T-helper 2 cell treated with Interferon-gamma antibody and Interleukin-4, amounts not matched to agents 100 ng/mL and 5 ng/mL, for 36 hours (primary cell): ENCODE measurements around the gene MAMDC4. TPM values are rescaled to one million over a fixed set of nuclear protein-coding genes. Genes with fewer than 3 reads are reported as not detected.

Source experiments
- intact Hi-C: fragments of 100-400 bp; cut with micrococcal nuclease; formaldehyde crosslinking; loops from one replicate; pipeline ENCODE4 v1.15.1; 2023
- total RNA-seq: library from RNA; stranded (reverse); gene quantifications from 2 replicates; pipeline ENCODE4 v1.2.3, GENCODE V29; 2022

MAMDC4 gene
- total RNA-seq = 15.4 and 18.3 TPM in 2 replicates

- intact Hi-C loops = no loop called here
These were observed at the start of gene MAMDC4 for GRCh38 chr9:136851941-136852663. MAMDC4 (plus strand) TSS chr9:136852346; CDS start chr9:136852417, 71 bp downstream.

GRCh38 chr9:136803009-136803550, 49.1 kb upstream of the MAMDC4 start:
- intact Hi-C loops = loop anchor here (10.0 kb wide), 2 partner anchors 258 to 422 kb away; partner anchors contain the start of genes CYSRT1, NOTCH1, RNF208 and RNF224

GRCh38 chr9:136803551-136804508, 48.3 kb upstream of the MAMDC4 start:
- intact Hi-C loops = loop anchor here (10.0 kb wide), 2 partner anchors 259 to 421 kb away; partner anchors contain the start of genes CYSRT1, NOTCH1, RNF208 and RNF224

- intact Hi-C loops = loop anchor here (5.0 to 10.0 kb wide), 3 partner anchors 78 to 420 kb away; partner anchors contain the start of genes CYSRT1, NOTCH1, RNF208 and RNF224
These were observed 47.5 kb upstream of the MAMDC4 start for GRCh38 chr9:136804509-136805206.

GRCh38 chr9:136805207-136805740, 46.9 kb upstream of the MAMDC4 start:
- intact Hi-C loops = loop anchor here (5.0 to 10.0 kb wide), 3 partner anchors 77 to 420 kb away; partner anchors contain the start of genes CYSRT1, NOTCH1, RNF208 and RNF224

DNA sequence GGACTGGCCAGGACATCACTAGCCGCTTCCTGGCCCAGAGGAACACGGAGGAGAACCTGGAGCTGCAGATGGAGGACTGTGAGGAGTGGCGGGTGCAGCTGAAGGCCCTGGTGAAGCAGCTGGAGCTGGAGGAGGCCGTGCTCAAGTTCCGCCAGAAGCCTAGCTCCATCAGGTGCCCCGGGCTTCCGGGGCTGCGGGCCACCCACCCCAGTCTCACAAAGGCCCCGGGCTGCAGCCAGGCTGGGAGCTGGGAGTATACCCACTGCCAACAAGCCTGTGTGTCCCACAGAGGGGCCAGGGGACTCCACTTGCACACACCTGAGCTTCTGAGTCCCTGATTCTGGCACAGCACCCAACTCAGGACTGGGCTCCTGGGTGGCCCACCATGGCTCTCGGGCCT, 46.1 kb upstream of the MAMDC4 start:
- intact Hi-C loops = loop anchor here (5.0 to 10.0 kb wide), 3 partner anchors 76 to 419 kb away; partner anchors contain the start of genes CYSRT1, NOTCH1, RNF208 and RNF224

DNA sequence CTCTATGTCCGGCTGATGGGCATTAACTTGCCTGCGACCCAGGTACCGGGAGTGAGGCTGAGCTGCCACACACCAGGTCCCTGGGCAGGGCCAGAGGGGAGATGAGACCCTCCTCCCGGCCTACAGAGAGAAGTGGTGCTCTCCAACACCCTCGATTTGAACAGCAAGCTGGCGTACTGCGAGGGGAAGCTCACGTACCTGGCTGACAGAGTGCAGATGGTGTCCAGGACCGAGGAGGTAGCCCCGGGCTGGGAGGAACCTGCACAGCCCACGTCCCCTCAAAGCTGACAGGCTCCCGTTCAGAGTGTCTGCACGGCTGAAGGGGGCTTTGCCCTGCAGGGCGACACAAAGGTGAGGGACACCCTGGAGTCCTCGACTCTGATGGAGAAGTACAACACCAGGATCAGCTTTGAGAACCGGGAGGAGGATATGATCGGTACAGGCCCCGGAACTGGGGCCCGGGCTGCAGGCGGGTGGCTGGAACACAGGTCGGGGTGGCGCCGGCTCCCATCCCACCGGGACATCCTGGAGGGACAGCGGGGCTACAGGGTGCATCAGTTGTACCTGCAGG, 45.4 kb upstream of the MAMDC4 start:
- intact Hi-C loops = loop anchor here (5.0 to 10.0 kb wide), 3 partner anchors 76 to 418 kb away; partner anchors contain the start of genes CYSRT1, NOTCH1, RNF208 and RNF224

DNA sequence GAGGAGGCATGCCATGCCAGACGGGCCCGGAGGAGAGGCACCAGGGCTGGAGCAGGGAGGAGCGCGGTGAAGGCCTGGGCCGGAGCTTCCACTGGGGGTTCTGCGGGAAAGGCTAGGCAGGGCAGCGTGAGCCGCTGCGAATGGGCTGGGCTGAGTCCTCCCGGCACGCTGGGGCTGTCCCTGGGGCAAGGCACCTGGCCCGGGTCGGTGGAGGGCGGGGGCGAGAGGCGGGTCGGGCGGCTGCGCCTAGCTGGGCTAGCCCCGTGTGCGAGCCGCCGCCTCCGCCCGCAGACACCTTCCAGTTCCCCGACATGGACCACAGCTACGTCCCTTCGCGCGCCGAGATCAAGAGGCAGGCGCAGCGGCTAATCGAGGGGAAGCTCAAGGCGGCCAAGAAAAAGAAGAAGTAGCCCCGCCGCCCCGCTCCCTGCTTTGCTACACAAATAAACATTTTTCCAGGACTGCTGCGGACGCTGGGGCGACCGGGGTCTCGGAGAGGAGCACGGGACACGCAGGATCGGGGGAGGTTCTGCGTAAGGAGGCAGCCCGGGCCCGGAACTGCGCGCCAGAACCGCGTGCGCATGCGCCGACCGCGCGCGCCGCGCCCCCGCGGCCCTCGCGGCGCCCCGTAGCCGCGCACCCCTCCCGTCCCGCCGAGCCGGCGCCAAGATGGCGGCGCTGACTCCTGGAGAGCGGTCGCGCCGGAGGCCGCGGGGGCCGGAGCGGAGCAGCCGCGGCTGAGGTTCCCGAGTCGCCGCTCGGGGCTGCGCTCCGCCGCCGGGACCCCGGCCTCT, 44.7 kb upstream of the MAMDC4 start, which contains the start of gene RABL6:
Gene RABL6 (plus strand): TSS at position 668 of the 794 bp plus-strand sequence. CDS start 249 bp downstream, outside the sequence.
- intact Hi-C loops = loop anchor here (2.0 to 10.0 kb wide), 4 partner anchors 35 to 417 kb away; partner anchors contain the start of genes AJM1, CYSRT1, NOTCH1 and RNF208

DNA sequence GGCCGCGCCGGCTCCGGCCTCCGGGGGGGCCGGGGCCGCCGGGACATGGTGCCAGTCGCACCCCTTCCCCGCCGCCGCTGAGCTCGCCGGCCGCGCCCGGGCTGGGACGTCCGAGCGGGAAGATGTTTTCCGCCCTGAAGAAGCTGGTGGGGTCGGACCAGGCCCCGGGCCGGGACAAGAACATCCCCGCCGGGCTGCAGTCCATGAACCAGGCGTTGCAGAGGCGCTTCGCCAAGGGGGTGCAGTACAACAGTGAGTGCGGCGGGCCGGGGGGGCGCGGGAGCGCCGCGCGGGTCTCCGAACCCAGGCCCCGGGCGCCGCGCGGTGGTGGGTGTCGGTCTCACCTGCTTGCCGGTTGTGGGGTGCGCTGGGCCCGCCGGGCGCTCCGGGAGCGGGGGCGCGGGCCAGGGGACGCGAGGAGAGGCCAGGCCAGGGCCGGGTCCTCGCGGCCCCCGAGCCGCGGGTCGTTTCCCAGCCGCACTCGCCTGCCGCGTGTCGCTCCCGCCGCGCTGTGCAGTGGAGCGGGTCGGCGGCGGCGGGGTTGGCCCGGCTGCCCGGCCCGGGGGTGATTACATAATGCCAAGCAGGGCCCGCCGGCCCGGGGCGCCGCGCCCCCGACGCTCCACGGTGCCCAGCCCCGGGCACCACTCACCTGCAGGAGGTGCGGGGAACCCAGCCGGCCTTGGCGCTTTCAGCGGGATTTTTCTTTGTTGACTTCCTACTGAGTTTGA, 43.9 kb upstream of the MAMDC4 start:
- intact Hi-C loops = loop anchor here (2.0 to 10.0 kb wide), 4 partner anchors 35 to 417 kb away; partner anchors contain the start of genes AJM1, CYSRT1, NOTCH1 and RNF208

GRCh38 chr9:136808806-136809158, 43.4 kb upstream of the MAMDC4 start:
- intact Hi-C loops = loop anchor here (2.0 to 10.0 kb wide), 4 partner anchors 34 to 416 kb away; partner anchors contain the start of genes AJM1, CYSRT1, NOTCH1 and RNF208

DNA sequence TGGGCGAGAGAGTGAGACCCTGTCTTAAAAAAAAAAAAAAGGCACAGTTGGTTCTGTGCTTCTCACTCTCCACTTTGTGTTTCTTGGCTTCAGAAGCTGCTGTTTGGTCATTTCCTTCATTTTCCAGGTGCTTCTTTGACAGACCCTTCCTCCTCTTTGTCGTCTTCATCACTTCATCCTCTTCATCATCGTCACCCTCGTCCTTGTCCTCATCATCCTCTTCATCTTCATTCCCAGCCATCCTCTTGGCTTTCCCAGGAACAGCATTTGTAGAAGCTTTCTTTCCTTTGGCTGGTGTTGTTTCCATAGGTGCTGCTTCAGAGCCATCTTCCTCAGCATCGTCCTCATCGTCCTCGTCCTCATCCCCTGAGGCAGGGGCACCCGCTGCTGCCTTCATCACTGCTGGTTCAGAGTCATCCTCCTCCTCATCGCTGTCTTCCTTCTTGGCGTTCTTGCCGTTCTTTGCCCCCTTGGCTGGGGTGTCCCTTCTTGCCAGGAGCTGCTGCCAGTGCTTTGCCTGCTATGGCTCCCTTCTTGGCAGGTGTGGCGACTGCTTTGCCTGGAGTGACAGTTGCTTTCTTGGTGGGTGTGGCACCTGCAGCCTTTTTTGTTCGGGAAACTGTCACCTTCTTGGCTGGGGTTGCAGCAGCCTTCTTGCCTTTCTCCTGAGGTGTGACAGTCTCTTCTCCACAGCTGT, 37.3 kb upstream of the MAMDC4 start:
- intact Hi-C loops = no loop called here

- intact Hi-C loops = no loop called here
These were observed 36.7 kb upstream of the MAMDC4 start for GRCh38 chr9:136815422-136815782.

- intact Hi-C loops = no loop called here
These were observed 30.9 kb upstream of the MAMDC4 start for GRCh38 chr9:136820971-136821825.

DNA sequence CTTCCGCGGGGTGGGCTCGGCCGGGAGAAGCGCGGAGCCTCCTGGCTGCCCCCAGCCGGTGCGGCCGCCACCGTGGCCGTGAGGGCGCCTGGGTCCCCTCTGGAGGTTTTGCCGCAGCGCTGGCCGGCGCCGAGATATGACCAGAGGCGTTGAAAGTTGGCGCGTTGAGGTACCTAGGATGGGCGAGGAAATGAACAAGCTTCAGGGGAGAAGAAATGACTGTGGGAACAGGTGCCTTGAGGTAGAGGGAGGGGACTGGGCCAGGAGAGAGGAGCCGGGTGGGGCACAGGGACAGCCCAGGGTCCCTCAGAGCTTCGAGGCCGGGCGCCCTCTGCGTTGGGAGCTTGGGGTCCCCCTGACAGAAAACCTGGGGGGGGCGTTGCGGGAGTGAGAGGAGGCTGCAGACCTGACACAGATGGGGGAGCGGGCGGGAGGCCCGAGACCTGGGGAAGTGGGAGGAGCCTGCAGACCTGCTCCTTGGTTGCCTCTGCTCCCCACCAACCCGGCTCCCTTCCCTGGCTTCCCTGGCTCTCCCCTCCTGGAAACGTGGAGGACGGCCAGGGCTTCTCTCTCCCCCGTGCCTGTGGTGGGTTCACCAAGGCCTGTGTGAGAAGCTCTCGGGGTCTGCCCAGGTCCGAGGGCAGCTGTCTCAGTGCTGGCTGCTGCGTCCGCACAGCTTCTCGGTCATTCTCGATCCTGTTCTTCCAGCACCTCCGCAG, 30.2 kb upstream of the MAMDC4 start:
- intact Hi-C loops = no loop called here

GRCh38 chr9:136823136-136824046, 28.8 kb upstream of the MAMDC4 start:
- intact Hi-C loops = no loop called here
